Thyroid gland (tissue), 4 donors: ENCODE results near the gene RHBDF1. TPM values are rescaled to one million over a fixed set of nuclear protein-coding genes. Genes with fewer than 3 reads are reported as not detected.

Experiments
- DNase-seq, 2 donors: peaks; one replicate each; pipeline ENCODE4 v3.0.0-alpha.2; 2019
- H3K27ac ChIP-seq, 3 donors: fragments of 200-600 bp; sonication (generic); 1 replicate in 2 of 3; 2 replicates in 1 of 3; pipeline ENCODE4 v1.5.1; 2016 to 2019; ENCODE audit warnings: mild to moderate bottlenecking in 1 of 3, moderate library complexity in 1 of 3
- H3K27me3 ChIP-seq: fragments of 200-600 bp; sonication (generic); one replicate; pipeline ENCODE4 v1.5.1; 2019
- H3K36me3 ChIP-seq, 2 donors: fragments of 200-600 bp; sonication (generic); one replicate each; pipeline ENCODE4 v1.5.1; 2016 to 2019
- H3K4me1 ChIP-seq, 2 donors: fragments of 200-600 bp; sonication (generic); one replicate each; pipeline ENCODE4 v1.5.1; 2017 to 2019
- H3K4me3 ChIP-seq, 3 donors: fragments of 200-600 bp; sonication (generic); replicated peaks in 1 of 3; 1 replicate in 2 of 3; 2 replicates in 1 of 3; pipeline ENCODE4 v1.5.1; 2016; ENCODE audit warnings: mild to moderate bottlenecking in 1 of 3
- H3K9me3 ChIP-seq: fragments of 200-600 bp; sonication (generic); one replicate; pipeline ENCODE4 v1.5.1; 2017
- POLR2A ChIP-seq, 2 donors: fragments of 450-650 bp; IDR thresholded peaks; one replicate each; pipeline ENCODE4 v1.6.1; 2017; ENCODE audit warnings: antibody characterized with exemption in 2 of 2, mild to moderate bottlenecking in 2 of 2, moderate library complexity in 1 of 2
- WGBS, 2 donors: methylation state at CpG; one replicate each; pipeline ENCODE4 v1.1.5; 2017; 5-methylcytosine and 5-hydroxymethylcytosine counted together
- intact Hi-C: fragments of 100-400 bp; cut with DNase I; formaldehyde crosslinking; loops from one replicate; pipeline ENCODE4 v1.15.1; 2023
- total RNA-seq, 4 donors: library from RNA; depleted of rRNA; stranded (reverse); fragments of >200 nt; gene quantifications; one replicate each; pipeline ENCODE4 v1.2.3, GENCODE V29; 2016
- TF ChIP-seq, protein P1 (sequence below), 6 experiments: fragments of 200-600 bp in 3 of 6; fragments of 450-650 bp in 3 of 6; sonication (generic) in 3 of 6; IDR thresholded peaks; one replicate each; pipeline ENCODE4 v1.5.1; 2016 to 2019; ENCODE audit warnings: antibody characterized with exemption in 6 of 6, mild to moderate bottlenecking in 2 of 6, inconsistent platforms in 1 of 6, moderate library complexity in 1 of 6

Gene RHBDF1
- total RNA-seq, 4 donors from 2014 or later, result 20.4 to 35.4 (median 28.4) TPM

DNA sequence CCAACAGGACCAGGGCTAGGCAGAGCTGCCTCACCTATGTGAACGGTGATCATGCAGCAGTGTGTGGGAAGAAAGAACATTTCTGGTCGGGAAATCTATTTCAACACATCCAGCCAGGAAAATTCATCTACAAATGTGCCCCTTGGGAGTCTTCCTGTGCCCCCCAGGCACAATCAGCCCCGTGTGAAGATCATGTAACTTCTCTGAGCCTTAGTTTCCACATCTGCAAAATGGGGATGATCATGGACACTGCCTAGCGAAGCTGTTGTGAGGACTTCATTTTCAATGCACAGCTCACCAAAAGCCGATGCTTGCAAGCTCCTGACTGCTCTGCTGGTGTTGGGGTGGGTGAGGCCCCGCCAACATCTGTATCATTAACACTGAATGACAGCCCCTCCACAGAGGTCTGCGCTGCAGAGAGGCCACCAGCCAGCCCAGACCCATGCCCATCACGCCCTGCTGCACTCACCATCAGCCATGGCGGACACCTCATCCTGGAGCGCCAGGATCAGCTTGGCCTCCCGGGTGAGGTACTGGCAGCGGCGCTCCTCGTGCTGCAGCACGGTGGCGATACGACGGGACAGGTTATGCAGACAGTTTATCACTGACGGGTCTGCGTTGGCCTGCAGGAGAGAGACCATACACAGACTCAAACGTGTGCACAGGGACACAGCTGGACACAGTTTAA lies 39.9 kb upstream of the RHBDF1 start:
- no peak for TF ChIP-seq POLR2A (IDR thresholded peaks at IDR 0.05)
- TF ChIP-seq, protein P1, sequence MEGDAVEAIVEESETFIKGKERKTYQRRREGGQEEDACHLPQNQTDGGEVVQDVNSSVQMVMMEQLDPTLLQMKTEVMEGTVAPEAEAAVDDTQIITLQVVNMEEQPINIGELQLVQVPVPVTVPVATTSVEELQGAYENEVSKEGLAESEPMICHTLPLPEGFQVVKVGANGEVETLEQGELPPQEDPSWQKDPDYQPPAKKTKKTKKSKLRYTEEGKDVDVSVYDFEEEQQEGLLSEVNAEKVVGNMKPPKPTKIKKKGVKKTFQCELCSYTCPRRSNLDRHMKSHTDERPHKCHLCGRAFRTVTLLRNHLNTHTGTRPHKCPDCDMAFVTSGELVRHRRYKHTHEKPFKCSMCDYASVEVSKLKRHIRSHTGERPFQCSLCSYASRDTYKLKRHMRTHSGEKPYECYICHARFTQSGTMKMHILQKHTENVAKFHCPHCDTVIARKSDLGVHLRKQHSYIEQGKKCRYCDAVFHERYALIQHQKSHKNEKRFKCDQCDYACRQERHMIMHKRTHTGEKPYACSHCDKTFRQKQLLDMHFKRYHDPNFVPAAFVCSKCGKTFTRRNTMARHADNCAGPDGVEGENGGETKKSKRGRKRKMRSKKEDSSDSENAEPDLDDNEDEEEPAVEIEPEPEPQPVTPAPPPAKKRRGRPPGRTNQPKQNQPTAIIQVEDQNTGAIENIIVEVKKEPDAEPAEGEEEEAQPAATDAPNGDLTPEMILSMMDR (IDR thresholded peaks at IDR 0.05), result no peak
- 91 to 94% methylated on average over 10 of the region's 21 CpGs for WGBS, 2 donors
- no peaks in the 10 kb centered on the region for H3K9me3 ChIP-seq
- no peak overlapping the region for H3K27ac ChIP-seq
- intact Hi-C loops, result no loop called here
- DNase-seq, result no peak
- no peak overlapping the region for H3K4me3 ChIP-seq
- no peaks in the 10 kb centered on the region for H3K27me3 ChIP-seq
- peaks cover 14 to 23% of the 10 kb centered on the region in 2 donors for H3K36me3 ChIP-seq
- H3K4me1 ChIP-seq, result peaks cover under 1 to 10% of the 10 kb centered on the region in 2 donors

DNA sequence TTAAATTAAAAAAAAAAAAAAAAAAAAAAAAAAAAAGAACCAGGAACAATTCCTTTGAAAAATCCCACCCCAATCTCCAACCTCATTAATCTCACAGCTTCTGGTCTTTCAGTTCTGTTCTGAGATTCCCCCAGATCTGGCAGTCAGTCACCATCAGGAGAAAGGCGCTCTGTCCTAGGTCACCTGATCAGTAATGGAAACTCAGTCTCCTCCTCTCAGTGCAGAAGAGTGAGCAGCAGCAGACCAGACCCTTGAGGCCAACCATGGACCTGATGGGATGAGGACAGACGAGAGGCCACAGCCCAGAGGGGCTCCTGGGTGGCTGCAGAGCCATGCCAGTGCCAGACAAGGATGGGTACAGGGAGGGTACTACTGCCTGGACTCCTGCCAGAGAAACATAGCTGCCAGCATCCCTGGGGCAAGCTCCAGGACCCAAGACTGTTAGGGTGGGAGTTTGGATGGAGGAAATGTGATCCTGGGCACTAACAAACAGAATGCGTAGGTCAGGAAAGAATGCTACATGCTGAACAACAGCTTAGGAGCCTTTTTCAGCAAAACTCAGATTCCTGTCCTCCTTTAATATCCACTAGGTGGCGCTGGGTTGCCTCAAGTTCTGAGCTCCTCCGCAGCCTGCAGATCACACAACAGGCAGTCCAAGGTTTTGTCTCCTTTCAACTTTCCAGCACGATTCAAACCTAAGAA lies 34.3 kb upstream of the RHBDF1 start:
- WGBS, 2 donors, result 37 to 41% methylated on average over 6 of the region's 6 CpGs
- Histone ChIP-seq H3K27ac (no peak overlapping the region), H3K9me3 (no peaks in the 10 kb centered on the region), H3K36me3 (peaks cover 14 to 17% of the 10 kb centered on the region in 2 donors), H3K4me3 (no peak overlapping the region), H3K4me1 (peaks cover 0 to 2% of the 10 kb centered on the region in 2 donors), H3K27me3 (no peaks in the 10 kb centered on the region)
- no peak for TF ChIP-seq POLR2A (IDR thresholded peaks at IDR 0.05)
- TF ChIP-seq, protein P1 (IDR thresholded peaks at IDR 0.05), result peak; percentile 56 to 80 (median 70)
- DNase-seq, result peak; percentile 56 to 67
- intact Hi-C loops, result loop anchor here (5.0 kb wide), 1 partner anchor 76 kb away; the partner anchor contains the start of gene HBQ1

DNA sequence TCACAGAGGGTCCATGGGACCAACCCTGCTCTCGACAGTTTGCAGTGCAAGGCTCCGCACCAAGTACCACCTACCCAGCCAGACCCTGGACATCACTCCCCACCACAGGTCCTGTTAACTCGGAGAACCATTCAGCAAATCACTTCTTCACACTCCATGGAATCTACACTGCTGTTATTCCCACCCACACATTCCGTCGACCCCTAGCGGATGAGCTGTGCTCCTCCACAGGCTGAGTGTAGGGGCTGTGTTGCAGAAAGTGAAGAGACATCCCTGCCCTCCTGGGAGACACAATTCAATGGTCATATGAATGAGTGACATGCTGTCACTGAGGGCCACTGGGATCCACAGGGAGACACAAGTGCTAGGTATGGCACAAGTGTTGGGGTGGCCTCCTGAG lies 33.1 kb upstream of the RHBDF1 start:
- no peak for TF ChIP-seq POLR2A (IDR thresholded peaks at IDR 0.05)
- TF ChIP-seq, protein P1 (IDR thresholded peaks at IDR 0.05), result no peak
- Histone ChIP-seq H3K27me3 (no peaks in the 10 kb centered on the region), H3K27ac (no peak overlapping the region), H3K36me3 (peaks cover 14% of the 10 kb centered on the region in 2 donors), H3K4me3 (no peak overlapping the region), H3K9me3 (no peaks in the 10 kb centered on the region), H3K4me1 (peaks cover 0 to 10% of the 10 kb centered on the region in 2 donors)
- DNase-seq, result no peak
- WGBS, 2 donors, result 84 to 90% methylated on average over 6 of the region's 6 CpGs
- intact Hi-C loops, result loop anchor here (5.0 kb wide), 1 partner anchor 77 kb away; the partner anchor contains the start of gene HBQ1

DNA sequence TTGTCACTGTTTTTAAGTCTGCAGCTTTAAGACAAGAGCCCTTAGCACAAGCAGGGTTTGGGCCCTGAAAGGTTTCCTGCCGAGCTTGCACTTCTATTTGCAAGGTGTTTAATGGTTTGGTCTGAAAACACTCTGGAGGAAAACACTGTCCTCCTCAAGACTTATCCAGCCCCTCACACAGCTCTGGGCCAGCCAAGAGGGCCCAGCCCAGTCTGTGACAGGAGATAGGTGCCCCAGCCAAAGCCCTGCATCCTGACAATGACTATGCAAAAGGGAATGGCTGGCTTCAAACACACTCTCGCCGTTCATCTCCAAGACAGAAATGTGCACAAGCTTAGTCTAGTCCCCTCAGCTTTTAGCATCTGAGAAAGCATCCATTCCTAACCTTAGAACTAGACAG lies 32.5 kb upstream of the RHBDF1 start:
- Histone ChIP-seq H3K4me1 (peaks cover 0 to 10% of the 10 kb centered on the region in 2 donors), H3K4me3 (no peak overlapping the region), H3K36me3 (peaks cover 8 to 12% of the 10 kb centered on the region in 2 donors), H3K27me3 (no peaks in the 10 kb centered on the region), H3K9me3 (no peaks in the 10 kb centered on the region), H3K27ac (no peak overlapping the region)
- 84 to 89% methylated on average over 1 to 3 of the region's 3 CpGs for WGBS, 2 donors
- DNase-seq, result no peak
- TF ChIP-seq, protein P1 (IDR thresholded peaks at IDR 0.05), result no peak
- no peak for TF ChIP-seq POLR2A (IDR thresholded peaks at IDR 0.05)
- intact Hi-C loops, result loop anchor here (5.0 kb wide), 1 partner anchor 77 kb away; the partner anchor contains the start of gene HBQ1

DNA sequence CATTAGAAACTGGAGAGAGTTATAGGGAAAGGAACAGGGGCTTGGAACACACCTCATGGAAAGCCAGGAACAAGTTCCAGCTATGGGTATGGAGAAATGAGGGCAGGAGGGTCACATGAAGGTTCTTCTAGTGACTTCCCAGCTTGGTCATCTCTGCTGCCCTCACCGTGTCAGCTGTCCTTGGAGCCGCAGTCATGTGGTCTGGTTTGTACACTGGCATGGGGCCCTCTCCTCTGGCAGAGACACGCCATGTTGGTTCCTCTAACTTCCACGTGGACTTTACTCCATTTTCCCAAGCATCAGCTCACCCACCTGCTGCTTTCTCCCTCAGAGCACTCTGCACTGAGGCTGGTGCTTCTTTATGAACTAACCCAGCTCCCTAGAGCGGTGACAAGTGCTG lies 31.9 kb upstream of the RHBDF1 start:
- H3K27me3 ChIP-seq, result no peaks in the 10 kb centered on the region
- TF ChIP-seq, protein P1 (IDR thresholded peaks at IDR 0.05), result no peak
- TF ChIP-seq POLR2A (IDR thresholded peaks at IDR 0.05), result no peak
- WGBS, 2 donors, result 88 to 97% methylated on average over 5 of the region's 5 CpGs
- H3K4me3 ChIP-seq, result no peak overlapping the region
- H3K36me3 ChIP-seq, result peaks cover 2 to 6% of the 10 kb centered on the region in 2 donors
- H3K9me3 ChIP-seq, result no peaks in the 10 kb centered on the region
- no peak overlapping the region for H3K27ac ChIP-seq
- H3K4me1 ChIP-seq, result peaks cover 0 to 10% of the 10 kb centered on the region in 2 donors
- intact Hi-C loops, result no loop called here
- DNase-seq, result no peak
